Inferior parietal cortex (tissue), 1 donor: ENCODE results near the gene OR52K2.
"Not testable (repeated sequence)": the region's sequence is repeated elsewhere in the genome, so short reads cannot be mapped to it uniquely, and the experiment has no call there.

ENCODE experiments used
- DNase-seq: peaks from one replicate; pipeline ENCODE4 v3.0.0-alpha.2; 2016; ENCODE audit errors: extremely low spot score

The OR52K2 gene

DNA sequence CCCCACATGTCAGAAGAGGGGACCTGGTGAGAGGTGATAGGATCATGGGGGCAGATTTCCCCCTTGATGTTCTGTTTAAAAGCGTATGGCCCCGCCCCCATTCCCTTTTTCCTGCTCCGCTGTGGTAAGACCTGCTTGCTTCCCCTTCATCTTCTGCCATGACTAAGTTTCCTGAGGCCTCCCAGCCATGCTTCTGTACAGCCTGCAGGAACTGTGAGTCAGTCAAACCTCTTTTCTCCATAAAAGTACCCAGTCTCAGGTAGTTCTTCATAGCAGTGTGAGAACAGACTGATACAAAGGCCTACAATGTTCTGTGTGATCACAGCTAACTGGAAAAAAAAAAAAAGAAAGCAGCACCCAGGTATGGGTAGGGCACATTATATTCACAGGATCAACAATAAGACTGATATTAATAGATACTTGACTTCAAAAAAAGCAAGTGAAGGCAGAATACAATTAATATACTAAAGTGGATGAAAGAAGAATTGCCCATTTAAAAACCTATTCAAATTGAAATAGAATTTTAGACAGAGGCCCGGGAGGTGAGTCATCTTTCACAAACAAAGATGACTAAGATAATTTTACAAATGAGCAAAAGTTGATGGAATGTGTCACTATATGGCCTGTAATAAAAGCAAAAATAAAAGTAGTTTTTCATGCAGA, 31.6 kb downstream of the OR52K2 start:
- no peak for DNase-seq

DNA sequence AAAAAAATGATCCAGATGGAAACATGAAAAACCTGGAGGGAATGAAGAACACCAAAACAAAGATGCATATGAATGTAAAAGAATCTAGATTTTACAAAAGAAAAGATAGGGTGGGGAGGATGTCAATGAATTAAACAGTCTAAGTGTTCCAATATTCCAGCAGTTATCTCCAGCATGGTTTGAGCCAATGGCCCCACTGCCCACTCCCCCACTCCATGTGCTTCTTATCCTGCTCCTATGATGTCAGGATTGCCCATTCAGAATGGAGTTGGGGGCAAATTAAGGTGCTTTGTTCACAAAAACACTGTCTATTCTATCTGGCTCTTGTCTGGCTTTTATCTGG, 32.1 kb downstream of the OR52K2 start:
- no peak for DNase-seq

- DNase-seq = no peak
Measured at GRCh38 chr11:4482445-4482844, 33.4 kb downstream of the OR52K2 start, which contains the start of gene OR52K1. OR52K1 (plus strand) TSS chr11:4482646; CDS start chr11:4488901, 6,255 bp downstream.

DNA sequence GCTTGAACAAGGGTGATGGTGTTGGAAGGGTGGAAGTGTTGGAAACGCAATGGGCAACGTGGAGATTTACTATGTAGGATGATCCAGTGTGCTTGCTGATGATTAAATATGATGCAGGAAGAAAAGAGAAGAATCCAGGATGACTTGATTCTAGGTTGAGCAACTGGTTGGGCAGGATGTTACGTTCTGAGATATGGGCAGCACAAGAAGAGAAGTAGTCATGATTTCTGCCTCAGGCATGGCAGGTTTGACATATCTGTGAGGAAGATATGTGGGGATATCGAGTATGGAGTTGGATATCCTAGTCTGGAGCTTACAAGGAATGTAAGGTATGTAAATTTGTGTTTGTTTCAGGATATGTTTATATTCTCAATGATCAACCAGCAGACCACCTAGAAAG, 35.2 kb downstream of the OR52K2 start:
- DNase-seq = no peak

- DNase-seq = not testable (repeated sequence)
Measured at GRCh38 chr11:4491405-4491804, 42.3 kb downstream of the OR52K2 start.

- DNase-seq = no peak
Measured at GRCh38 chr11:4491878-4492606, 42.9 kb downstream of the OR52K2 start.

DNA sequence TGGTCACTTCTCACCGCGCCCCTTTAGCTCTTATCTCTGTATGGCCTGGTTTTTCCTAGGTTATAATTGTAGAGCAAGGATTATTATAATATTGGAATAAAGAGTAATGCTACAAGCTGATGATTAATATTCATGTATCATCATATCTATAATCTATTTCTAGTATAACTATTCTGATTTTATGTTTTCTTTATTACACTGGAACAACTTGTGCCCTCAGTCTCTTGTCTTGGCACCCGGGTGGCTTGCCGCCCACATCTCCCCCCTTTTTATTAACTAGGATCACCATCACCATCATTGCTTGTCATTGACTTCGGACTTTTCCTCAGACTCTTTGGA, 44.4 kb downstream of the OR52K2 start:
- no peak for DNase-seq

GRCh38 chr11:4495487-4495886, 46.4 kb downstream of the OR52K2 start:
- DNase-seq = no peak

GRCh38 chr11:4495986-4496385, 46.9 kb downstream of the OR52K2 start:
- no peak for DNase-seq

DNA sequence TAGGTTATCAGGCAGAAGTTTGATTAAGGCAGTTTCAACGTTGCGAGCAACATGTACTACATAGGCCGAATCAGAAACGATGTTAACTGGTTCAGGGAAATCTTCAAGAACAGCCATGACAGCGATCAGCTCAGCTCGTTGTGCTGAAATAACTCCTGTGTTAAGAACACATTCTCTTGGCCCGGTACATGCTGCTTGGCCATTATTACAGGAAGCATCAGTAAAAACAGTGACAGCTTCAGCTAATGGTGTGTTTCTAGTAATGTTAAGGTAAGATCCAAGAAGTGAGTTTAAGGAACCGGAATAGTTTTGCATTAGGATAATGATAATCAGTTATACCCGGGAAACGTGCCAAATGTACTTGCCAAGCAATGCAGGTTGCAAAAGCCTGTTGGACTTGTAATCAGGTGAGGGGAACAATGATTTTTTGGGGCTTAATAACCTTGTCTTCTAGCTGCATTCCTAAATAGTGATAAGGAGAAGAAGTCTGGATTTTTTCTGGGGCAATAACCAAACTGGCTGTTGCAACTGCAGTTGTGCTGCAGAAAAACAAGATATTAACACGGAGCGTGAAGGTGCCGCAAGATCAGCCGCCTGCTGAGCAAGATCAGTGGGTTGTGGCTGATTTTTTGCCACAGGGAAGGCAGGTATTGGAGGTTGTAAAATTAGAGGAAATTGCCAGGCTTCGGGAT, 47.6 kb downstream of the OR52K2 start:
- DNase-seq = no peak
